GM19397 (cell line): ENCODE data around the gene CTAG1B.
"Not testable (repeated sequence)": the region's sequence is repeated elsewhere in the genome, so short reads cannot be mapped to it uniquely, and the experiment has no call there.

ENCODE experiments used
- ATAC-seq: cut with Tn5 transposase; IDR thresholded peaks from one replicate; pipeline ENCODE4 v1.9.1; 2021; ENCODE audit warnings: mild to moderate bottlenecking, moderate library complexity; ENCODE audit not compliant: unreplicated experiment

CTAG1B gene

DNA sequence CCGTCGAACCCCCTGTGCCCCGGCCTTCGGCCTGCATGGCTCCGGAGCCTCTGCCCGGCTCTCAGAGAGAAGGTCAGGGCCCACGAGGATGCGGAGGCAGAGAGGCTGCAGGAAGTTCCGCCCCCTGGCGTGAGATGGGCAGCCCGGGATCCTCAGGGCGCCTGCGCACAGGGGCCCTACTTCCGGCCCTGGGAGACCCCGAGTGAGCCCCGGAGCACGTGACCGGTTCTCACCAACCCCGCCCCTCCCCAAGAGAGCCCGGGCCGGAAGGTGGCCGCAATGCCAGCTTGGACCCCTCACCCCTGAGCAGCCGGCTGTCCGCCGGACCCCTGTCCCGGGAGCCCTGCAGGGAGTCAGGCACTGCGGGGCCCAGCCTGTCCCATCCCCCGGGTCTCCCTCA is at the start of gene CTAG1B:
TSS of gene CTAG1B (minus strand) at position 101 of the 400 bp plus-strand sequence. CDS start at position 37, 64 bp downstream.
- not testable (repeated sequence) for ATAC-seq

- ATAC-seq, result no peak
Measured at GRCh38 chrX:154661899-154662298, 42.8 kb upstream of the CTAG1B start.

- ATAC-seq, result no peak
Measured at GRCh38 chrX:154661170-154661569, 42.1 kb upstream of the CTAG1B start.

GRCh38 chrX:154660541-154660940 is 41.5 kb upstream of the CTAG1B start:
- ATAC-seq, result no peak

DNA sequence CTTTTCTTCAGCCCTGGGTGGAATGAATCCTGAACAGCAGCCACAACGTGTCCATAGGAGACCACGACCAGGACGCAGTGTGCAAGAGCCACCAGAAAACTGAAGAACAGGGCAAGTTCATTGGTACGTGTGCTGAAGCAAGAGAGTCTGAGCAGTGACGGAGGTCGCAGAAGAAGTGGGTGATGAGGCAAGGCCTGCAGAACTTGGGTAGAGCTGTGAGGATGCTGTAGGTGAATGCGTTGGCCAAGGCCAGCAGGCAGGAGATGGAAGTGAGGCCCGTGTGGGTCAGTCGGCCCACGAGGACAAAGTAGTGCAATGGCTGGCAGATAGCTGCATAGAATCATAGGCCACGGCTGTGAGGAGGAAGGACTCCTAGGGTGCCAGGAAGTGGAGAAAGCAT is 39.9 kb upstream of the CTAG1B start:
- no peak for ATAC-seq

- no peak for ATAC-seq
Measured at GRCh38 chrX:154658187-154658586, 39.1 kb upstream of the CTAG1B start.

DNA sequence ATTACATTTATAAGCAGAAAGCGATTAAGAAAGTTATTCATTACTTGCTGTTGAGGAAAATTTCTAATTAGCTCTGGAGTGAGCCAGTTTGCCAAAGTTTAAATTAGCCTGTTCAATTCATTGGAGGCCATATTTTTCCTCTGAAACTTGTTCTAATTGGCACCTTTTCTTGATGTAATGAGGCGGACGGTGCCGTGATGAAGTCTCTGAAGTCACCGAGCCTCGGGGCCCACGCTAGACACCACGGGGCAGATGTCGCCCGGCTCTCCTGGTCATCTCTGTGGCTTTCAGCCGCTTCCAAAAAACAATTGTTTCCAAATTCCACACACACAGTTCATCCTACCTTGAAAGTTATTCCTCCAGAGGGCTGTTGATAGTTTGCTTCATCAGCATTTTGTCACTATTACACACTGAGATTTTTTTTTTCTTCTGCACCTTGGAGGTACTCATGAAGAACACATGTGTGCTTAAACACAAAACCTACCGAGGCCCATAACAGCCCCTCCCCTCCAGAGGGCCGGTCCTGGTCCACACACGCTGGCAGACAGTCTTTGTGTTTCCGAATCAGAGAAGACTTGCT is 38.2 kb upstream of the CTAG1B start:
- ATAC-seq, result no peak

DNA sequence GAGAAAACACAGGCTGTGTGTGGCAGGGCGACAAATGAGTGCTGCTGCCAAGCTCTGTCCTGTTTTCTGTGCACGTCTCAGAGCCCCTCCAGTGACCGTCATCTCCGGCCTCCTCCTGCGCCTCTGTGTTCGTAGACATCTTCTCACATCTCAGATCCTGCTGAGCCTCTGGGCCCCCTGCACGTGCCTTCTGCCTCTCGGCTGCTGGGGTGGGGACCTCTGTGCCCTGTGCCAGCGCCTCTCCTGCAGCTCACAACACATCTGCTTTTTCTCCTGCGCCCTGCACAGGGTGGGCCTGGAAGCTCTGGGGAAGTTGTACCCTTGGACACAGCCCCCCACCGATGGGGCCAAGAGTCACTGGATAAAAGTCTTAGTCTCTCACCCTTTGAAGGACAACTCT is 36.7 kb upstream of the CTAG1B start:
- ATAC-seq, result no peak

GRCh38 chrX:154655346-154655745 is 36.3 kb upstream of the CTAG1B start:
- ATAC-seq, result no peak

- no peak for ATAC-seq
Measured at GRCh38 chrX:154654925-154655324, 35.8 kb upstream of the CTAG1B start.

DNA sequence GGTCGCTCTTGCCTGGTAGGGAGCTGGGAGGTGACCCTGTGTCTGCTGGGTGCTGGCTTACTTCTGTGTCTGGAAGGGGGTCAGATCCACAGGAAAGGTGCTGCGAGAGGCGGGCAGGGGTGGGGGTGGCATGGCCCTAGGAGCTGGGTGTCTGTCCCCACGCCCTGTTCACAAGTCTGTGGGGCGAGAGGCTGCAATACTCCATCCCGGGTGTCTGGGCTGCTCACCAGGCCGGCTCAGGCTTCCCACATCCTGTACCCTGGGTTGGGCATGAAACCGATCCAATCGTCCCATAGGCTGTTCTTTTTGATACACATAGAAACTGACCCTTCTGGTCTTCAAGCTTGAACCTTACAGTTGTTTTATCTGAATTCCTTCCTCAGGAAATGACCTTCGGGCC is 35.3 kb upstream of the CTAG1B start:
- ATAC-seq, result no peak

GRCh38 chrX:154653413-154653812 is 34.3 kb upstream of the CTAG1B start, which contains the start of gene CTAG2:
Gene CTAG2 (minus strand): TSS chrX:154653579. CDS start chrX:154653515, 64 bp downstream.
- not testable (repeated sequence) for ATAC-seq

DNA sequence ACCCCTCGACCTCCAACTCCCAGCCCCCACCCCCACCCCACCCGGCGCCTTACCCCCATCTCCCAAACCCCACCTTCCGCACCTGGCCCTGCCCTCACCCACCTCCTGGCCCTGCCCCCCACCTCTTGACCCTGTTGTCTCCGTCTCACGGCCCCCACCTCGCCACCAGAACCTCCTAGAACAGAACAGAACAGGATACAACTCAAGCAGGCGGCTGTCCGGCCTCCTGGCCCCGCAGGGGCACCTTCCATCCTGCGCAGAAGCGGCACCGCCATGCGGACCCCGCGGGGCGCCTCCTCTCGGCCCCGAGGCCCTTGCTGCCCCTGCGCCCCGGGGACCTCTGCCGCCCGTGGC is 33.9 kb upstream of the CTAG1B start:
- ATAC-seq, result no peak

DNA sequence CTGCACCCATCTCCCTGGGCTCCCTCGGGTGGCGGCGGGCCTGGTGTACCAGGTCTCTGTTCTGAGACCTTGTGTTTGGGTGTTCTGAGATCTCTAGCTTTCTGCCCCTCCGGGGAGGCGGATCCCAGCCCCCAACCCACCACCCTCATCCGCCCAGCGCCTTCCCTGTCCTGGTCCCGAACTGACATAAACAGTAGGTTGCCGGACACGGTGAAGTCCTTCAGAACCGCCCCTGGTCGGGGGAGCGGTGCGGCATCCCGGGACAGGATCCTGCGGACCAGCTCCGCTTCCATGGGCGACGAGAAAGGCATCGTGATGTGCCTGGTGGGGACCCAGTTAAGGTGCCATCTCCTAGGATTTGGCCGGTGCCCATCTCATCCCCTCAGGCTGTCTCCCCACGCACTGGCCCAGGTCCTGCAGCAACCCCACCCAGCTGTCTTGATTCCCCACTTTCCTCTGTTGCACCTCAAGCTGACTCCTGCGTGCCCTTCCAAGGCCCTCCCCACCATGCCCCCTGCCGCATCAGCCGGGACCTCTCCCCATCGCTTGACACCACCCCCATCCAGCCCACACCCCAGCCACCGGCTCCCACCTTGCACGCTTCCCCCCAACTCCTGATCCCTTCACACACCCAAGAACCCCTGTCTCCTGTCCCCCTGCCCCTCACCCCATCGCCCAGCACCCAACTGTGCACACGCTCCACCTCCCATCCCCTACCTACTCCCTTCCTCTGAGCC is 33.4 kb upstream of the CTAG1B start:
- ATAC-seq, result no peak

GRCh38 chrX:154650221-154650510 is 31.1 kb upstream of the CTAG1B start:
- ATAC-seq, result no peak

GRCh38 chrX:154649503-154650220 is 30.6 kb upstream of the CTAG1B start:
- ATAC-seq, result no peak

DNA sequence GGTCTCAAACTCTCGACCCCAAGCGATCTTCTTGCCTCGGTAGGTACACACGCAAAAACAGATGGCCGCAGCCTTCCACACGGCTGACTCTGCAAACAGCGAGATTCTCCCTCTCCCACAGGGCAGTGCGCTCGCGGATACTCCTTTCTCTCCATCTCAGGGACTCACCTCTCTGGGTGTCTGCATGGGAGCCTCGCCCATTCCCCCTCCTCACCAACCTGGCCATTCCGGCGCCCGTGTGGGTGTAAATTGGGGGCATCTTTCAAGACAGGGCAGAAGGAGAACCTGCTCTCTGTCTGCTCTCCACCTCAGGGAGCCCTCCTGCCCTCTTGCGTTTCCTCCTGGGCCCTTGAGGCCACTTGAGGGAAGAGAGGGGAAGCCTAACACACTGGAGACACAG is 29.8 kb upstream of the CTAG1B start:
- ATAC-seq, result no peak

DNA sequence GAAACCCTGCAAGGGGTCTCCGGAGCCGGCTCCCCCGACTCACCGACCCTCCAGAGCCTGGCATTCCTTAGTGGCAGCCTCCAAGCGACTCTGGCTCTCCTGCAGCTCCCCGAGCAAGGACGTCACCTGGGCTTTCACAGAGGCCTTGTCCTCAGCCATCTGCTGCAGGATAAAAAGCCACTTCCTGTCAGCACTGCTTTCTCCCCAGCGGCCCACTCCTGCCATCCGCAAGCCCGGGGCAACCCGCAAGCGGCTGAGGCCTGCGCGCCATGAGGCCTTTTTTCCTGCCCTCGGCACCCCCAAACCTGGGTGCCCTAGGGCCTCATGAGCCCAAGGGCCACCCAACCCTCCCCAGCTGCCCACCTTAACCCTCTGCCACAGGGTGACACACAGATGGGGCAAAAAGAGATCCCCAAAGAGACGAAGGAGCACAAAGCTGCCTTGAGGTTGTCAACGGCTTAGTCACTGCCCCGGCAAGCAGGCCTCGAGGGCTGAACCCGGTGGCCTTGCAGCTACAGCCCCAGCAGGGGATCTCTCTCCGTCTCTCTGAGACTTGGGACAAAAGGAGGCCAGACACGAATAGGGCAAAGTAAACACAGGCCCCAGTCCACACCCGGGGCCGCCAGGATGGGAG is 26.8 kb upstream of the CTAG1B start:
- not testable (repeated sequence) for ATAC-seq

DNA sequence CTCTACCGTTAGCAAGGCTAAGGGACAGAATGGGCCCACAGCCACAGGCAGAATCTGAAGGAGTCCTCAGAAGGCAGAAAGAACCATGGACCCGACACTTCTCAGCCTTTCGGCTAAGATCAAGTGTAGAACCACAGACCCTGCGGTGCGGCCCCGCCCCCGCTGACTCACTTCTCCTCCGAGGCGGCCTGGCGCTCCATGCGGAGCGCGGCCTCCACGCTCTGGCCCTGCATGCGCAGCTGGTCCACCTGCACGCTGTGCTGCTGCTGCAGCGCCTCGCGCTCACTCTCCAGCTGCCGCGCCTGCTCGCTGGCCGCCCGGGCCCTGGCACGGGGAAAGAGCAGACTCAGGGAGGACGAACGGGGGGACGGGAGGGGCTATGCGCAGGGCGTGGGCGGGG is 24.6 kb upstream of the CTAG1B start:
- ATAC-seq, result not testable (repeated sequence)

GRCh38 chrX:154641740-154642139 is 22.7 kb upstream of the CTAG1B start:
- not testable (repeated sequence) for ATAC-seq

GRCh38 chrX:154633661-154634060 is 14.6 kb upstream of the CTAG1B start:
- ATAC-seq, result not testable (repeated sequence)

DNA sequence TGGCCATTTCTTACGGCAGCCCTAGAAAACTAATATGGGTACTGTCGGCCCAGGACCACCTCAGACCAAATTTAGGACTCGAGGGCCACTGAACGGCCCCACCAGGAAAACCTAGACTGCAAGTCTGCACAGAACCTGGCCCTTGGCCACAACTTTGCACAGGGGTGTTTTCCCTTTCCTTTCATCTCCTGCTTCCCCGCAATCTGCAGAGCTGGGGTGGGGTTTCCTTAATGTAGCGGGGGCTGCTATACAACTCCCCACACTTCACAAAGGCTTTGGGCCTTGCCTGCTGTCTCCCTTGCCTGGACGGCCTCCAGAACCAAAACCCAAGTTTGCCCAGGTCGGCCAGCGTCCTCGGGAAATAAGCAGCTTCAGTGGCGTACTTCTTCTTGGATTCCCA is 11.9 kb upstream of the CTAG1B start:
- ATAC-seq, result not testable (repeated sequence)
